ENCODE data around the gene MTIF3. TPM values are rescaled to one million over a fixed set of nuclear protein-coding genes. Genes with fewer than 3 reads are reported as not detected.
A peak's percentile ranks its signal among the peaks of the same experiment; 100 is the strongest.

MTIF3 gene
- polyA plus RNA-seq, 1 of the 3 experiments (the other 2 are of a cell fraction): 29.5 TPM

DNA sequence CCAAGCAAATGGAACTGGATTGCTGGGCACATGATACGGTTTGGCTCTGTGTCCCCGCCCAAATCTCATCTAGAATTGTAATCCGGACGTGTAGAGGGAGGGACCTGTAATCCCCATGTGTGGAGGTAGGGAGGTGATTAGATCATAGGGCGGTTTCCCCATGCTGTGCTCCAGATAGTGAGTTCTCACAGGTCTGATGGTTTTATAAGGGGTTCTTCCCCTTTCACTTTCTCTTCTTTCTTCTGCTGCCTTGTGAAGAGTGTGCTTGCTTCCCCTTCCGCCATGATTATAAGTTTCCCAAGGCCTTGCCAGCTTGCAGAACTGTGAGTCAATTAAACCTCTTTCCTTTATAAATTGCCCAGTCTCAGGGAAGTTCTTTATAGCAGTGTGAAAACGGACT, 32.6 kb upstream of the MTIF3 start:
- no peak for TF ChIP-seq EZH2phosphoT487 (IDR thresholded peaks at IDR 0.05; ENCODE audit: borderline replicate concordance, low read depth)
- TF ChIP-seq, protein P1, sequence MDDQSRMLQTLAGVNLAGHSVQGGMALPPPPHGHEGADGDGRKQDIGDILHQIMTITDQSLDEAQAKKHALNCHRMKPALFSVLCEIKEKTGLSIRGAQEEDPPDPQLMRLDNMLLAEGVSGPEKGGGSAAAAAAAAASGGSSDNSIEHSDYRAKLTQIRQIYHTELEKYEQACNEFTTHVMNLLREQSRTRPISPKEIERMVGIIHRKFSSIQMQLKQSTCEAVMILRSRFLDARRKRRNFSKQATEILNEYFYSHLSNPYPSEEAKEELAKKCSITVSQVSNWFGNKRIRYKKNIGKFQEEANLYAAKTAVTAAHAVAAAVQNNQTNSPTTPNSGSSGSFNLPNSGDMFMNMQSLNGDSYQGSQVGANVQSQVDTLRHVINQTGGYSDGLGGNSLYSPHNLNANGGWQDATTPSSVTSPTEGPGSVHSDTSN (IDR thresholded peaks at IDR 0.05): no peak
- TF ChIP-seq, protein P2, sequence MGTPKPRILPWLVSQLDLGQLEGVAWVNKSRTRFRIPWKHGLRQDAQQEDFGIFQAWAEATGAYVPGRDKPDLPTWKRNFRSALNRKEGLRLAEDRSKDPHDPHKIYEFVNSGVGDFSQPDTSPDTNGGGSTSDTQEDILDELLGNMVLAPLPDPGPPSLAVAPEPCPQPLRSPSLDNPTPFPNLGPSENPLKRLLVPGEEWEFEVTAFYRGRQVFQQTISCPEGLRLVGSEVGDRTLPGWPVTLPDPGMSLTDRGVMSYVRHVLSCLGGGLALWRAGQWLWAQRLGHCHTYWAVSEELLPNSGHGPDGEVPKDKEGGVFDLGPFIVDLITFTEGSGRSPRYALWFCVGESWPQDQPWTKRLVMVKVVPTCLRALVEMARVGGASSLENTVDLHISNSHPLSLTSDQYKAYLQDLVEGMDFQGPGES (IDR thresholded peaks at IDR 0.05; ENCODE audit: low read depth, low read length): no peak
- TF ChIP-seq TEAD4 (IDR thresholded peaks at IDR 0.05; ENCODE audit: borderline replicate concordance, insufficient read depth): no peak
- TF ChIP-seq EP300 (IDR thresholded peaks at IDR 0.05; ENCODE audit: borderline replicate concordance in 1 of 2, low read depth in 1 of 2, low read length in 1 of 2): no peak
- no peak for TF ChIP-seq TAF1 (IDR thresholded peaks at IDR 0.05; ENCODE audit: borderline replicate concordance, low read depth, low read length)
- no peak for TF ChIP-seq RCOR1 (IDR thresholded peaks at IDR 0.05; ENCODE audit: low read length)
- TF ChIP-seq MEF2A (IDR thresholded peaks at IDR 0.05; ENCODE audit: borderline replicate concordance, low read depth): no peak
- TF ChIP-seq FOXM1 (IDR thresholded peaks at IDR 0.05; ENCODE audit: low read depth): no peak
- no peak for TF ChIP-seq FOXJ3 (CRISPR knock-in tag; IDR thresholded peaks at IDR 0.05)
- no peak for TF ChIP-seq FOSL2 (IDR thresholded peaks at IDR 0.05; ENCODE audit: borderline replicate concordance, low read depth)
- TF ChIP-seq POLR2AphosphoS5 (IDR thresholded peaks at IDR 0.05; ENCODE audit: low read depth, low read length): no peak
- no peaks in the 10 kb centered on the region for H3K36me3 ChIP-seq (replicated peaks in 1 of 2; ENCODE audit: control insufficient read depth in 1 of 2, insufficient read depth in 2 of 2, low read length in 1 of 2)
- no peaks in the 10 kb centered on the region for H3K9me2 ChIP-seq
- peaks cover 58% of the 10 kb centered on the region for H3K27me3 ChIP-seq (ENCODE audit: insufficient read depth)
- POLR2A ChIA-PET: no interaction called here
- H3K9me3 ChIP-seq: no peaks in the 10 kb centered on the region
- H3K4me2 ChIP-seq: no peak overlapping the region
- no peaks in the 10 kb centered on the region for H4K20me1 ChIP-seq (ENCODE audit: insufficient read depth)
- CTCF ChIA-PET: interaction anchor here (0.8 to 5.6 kb wide), 3 partner anchors 108 to 343 kb away, joined by 3 to 25 read pairs (median 5); no protein-coding TSS in a partner anchor
- no peaks in the 10 kb centered on the region for H3K4me1 ChIP-seq (ENCODE audit: control insufficient read depth in 1 of 2, insufficient read depth in 2 of 2, low read depth in 1 of 2, low read length in 1 of 2)
- 15% methylated on average over 7 of the region's 7 CpGs for WGBS (ENCODE audit: low lambda C conversion rate)
- H3K9ac ChIP-seq: no peak overlapping the region
- H3F3A ChIP-seq (replicated peaks; ENCODE audit: insufficient read depth): no peaks in the 10 kb centered on the region
- H3K27ac ChIP-seq (ENCODE audit: low read depth in 2 of 2, low read length in 1 of 2): no peak overlapping the region
- no peaks in the 10 kb centered on the region for H3K79me2 ChIP-seq (ENCODE audit: insufficient read depth)
- H2AFZ ChIP-seq (ENCODE audit: low read depth): no peak overlapping the region
- DNase-seq: no peak
- 0 out of 4 replicates have a peak overlapping the region, but pooled peaks of 1 of the 2 experiments have one; percentile 24 for H3K4me3 ChIP-seq (ENCODE audit: low read depth in 2 of 2, low read length in 1 of 2)

DNA sequence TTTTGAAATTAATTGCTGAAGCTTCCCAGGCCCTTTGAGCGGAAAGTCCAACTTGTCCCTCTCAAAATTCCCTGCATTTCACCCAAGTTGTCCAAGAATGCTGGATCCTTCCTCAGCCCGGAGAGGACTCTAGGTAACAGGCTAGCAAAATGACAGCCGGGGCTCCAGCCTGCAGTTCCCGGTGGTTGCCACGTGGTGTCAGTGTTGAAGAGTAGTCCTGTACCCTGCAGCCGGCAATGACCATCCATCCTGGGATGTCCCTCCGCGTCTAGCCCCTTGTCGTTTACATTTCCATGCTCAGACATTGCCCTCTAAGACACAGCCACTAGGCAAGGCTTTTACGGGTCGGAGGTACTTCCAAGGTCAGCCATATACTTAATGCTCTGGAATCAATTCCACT, 31.4 kb upstream of the MTIF3 start:
- no peaks in the 10 kb centered on the region for H3K36me3 ChIP-seq (replicated peaks in 1 of 2; ENCODE audit: control insufficient read depth in 1 of 2, insufficient read depth in 2 of 2, low read length in 1 of 2)
- H3K79me2 ChIP-seq (ENCODE audit: insufficient read depth): no peaks in the 10 kb centered on the region
- no peaks in the 10 kb centered on the region for H3K9me3 ChIP-seq
- POLR2A ChIA-PET: no interaction called here
- no peaks in the 10 kb centered on the region for H3K4me1 ChIP-seq (ENCODE audit: control insufficient read depth in 1 of 2, insufficient read depth in 2 of 2, low read depth in 1 of 2, low read length in 1 of 2)
- TF ChIP-seq GABPA (IDR thresholded peaks at IDR 0.05; ENCODE audit: low read depth) (no peak), EZH2phosphoT487 (IDR thresholded peaks at IDR 0.05; ENCODE audit: borderline replicate concordance, low read depth) (no peak), RXRA (IDR thresholded peaks at IDR 0.05; ENCODE audit: borderline replicate concordance, low read depth) (no peak), SMC3 (IDR thresholded peaks at IDR 0.05; ENCODE audit: low read depth, low read length) (peak; percentile 28), TAF1 (IDR thresholded peaks at IDR 0.05; ENCODE audit: borderline replicate concordance, low read depth, low read length) (no peak), TEAD4 (IDR thresholded peaks at IDR 0.05; ENCODE audit: borderline replicate concordance, insufficient read depth) (no peak), RFX5 (IDR thresholded peaks at IDR 0.05; ENCODE audit: low read length) (no peak), RAD21 (IDR thresholded peaks at IDR 0.05; ENCODE audit: low read length) (peak; percentile 47; the same call in 1 of the 2 replicates)
- TF ChIP-seq, protein P1 (IDR thresholded peaks at IDR 0.05): no peak
- TF ChIP-seq, protein P3, sequence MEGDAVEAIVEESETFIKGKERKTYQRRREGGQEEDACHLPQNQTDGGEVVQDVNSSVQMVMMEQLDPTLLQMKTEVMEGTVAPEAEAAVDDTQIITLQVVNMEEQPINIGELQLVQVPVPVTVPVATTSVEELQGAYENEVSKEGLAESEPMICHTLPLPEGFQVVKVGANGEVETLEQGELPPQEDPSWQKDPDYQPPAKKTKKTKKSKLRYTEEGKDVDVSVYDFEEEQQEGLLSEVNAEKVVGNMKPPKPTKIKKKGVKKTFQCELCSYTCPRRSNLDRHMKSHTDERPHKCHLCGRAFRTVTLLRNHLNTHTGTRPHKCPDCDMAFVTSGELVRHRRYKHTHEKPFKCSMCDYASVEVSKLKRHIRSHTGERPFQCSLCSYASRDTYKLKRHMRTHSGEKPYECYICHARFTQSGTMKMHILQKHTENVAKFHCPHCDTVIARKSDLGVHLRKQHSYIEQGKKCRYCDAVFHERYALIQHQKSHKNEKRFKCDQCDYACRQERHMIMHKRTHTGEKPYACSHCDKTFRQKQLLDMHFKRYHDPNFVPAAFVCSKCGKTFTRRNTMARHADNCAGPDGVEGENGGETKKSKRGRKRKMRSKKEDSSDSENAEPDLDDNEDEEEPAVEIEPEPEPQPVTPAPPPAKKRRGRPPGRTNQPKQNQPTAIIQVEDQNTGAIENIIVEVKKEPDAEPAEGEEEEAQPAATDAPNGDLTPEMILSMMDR (IDR thresholded peaks at IDR 0.05): peak; percentile 54
- WGBS (ENCODE audit: low lambda C conversion rate): 14% methylated on average over 8 of the region's 11 CpGs
- CTCF ChIA-PET: interaction anchor here (1.4 to 5.6 kb wide), 2 partner anchors 26 to 344 kb away, joined by 3 to 25 read pairs; no protein-coding TSS in a partner anchor
- peaks cover 57% of the 10 kb centered on the region for H3K27me3 ChIP-seq (ENCODE audit: insufficient read depth)
- no peaks in the 10 kb centered on the region for H4K20me1 ChIP-seq (ENCODE audit: insufficient read depth)
- peak; percentile 65 for DNase-seq
- no peak overlapping the region for H3K27ac ChIP-seq (ENCODE audit: low read depth in 2 of 2, low read length in 1 of 2)
- H3K9ac ChIP-seq: no peak overlapping the region
- H3K9me2 ChIP-seq: no peaks in the 10 kb centered on the region
- H2AFZ ChIP-seq (ENCODE audit: low read depth): no peak overlapping the region
- H3K4me3 ChIP-seq (ENCODE audit: low read depth in 2 of 2, low read length in 1 of 2): peak overlapping the region in 1 of 2 experiments; percentile 25; a peak in 2 of 4 replicates
- no peaks in the 10 kb centered on the region for H3F3A ChIP-seq (replicated peaks; ENCODE audit: insufficient read depth)
- no peak overlapping the region for H3K4me2 ChIP-seq
